ENCODE results near the gene SNX14. TPM values are rescaled to one million over a fixed set of nuclear protein-coding genes. Genes with fewer than 3 reads are reported as not detected.
"Not testable (repeated sequence)": the region's sequence is repeated elsewhere in the genome, so short reads cannot be mapped to it uniquely, and the experiment has no call there.

Gene SNX14
- total RNA-seq, 1 donor from 2014 or later = 63.2 TPM

GRCh38 chr6:85594197-85594930 lies 706 bp upstream of the SNX14 start:
- TF ChIP-seq CTCF (IDR thresholded peaks at IDR 0.05) = no peak
- no peaks in the 10 kb centered on the region for H3K9me3 ChIP-seq
- H3K27ac ChIP-seq = peak overlapping the region; percentile 95 to 96
- H3K27me3 ChIP-seq = no peaks in the 10 kb centered on the region
- no peak for DNase-seq (ENCODE audit: low spot score in 2 of 2)
- H3K4me1 ChIP-seq = peaks cover 0 to 15% of the 10 kb centered on the region in 2 donors
- peak overlapping the region; percentile 66 to 87 for H3K4me3 ChIP-seq
- no peaks in the 10 kb centered on the region for H3K36me3 ChIP-seq
- intact Hi-C loops (cut with DNase I) = loop anchor here (1.0 to 5.0 kb wide), 2 partner anchors 48 to 142 kb away; partner anchors contain the start of genes NT5E and SYNCRIP

- TF ChIP-seq CTCF (IDR thresholded peaks at IDR 0.05) = no peak
- intact Hi-C loops (cut with DNase I) = loop anchor here (5.0 kb wide), 1 partner anchor 140 kb away; the partner anchor contains the start of gene NT5E
- Histone ChIP-seq H3K4me1 (peaks cover 0 to 15% of the 10 kb centered on the region in 2 donors), H3K27ac (no peak overlapping the region), H3K27me3 (no peaks in the 10 kb centered on the region), H3K9me3 (no peaks in the 10 kb centered on the region), H3K36me3 (no peaks in the 10 kb centered on the region), H3K4me3 (peak overlapping the region; percentile 66 to 87)
- DNase-seq (ENCODE audit: low spot score in 2 of 2) = no peak
Measured at GRCh38 chr6:85592033-85592432, 1.6 kb downstream of the SNX14 start.

DNA sequence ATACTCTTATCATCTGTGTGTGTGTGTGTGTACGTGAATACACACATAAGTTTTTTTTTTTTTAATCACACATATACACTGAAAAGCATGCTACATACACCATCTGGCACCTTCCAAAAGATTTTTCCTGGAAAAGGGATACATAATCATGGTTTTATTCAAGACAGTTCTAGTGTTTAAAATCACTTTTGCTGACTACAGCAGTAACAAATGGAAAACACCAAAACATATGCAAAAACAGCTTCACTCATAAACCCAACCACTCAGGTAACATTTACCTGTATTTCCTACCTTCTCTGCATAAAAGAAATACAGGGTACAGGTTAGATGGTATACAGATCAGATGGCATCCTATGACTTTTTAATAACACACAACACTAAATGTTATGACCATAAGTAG lies 2.5 kb downstream of the SNX14 start:
- intact Hi-C loops (cut with DNase I) = loop anchor here (5.0 kb wide), 1 partner anchor 139 kb away; the partner anchor contains the start of gene NT5E
- H3K9me3 ChIP-seq = no peaks in the 10 kb centered on the region
- TF ChIP-seq CTCF (IDR thresholded peaks at IDR 0.05) = no peak
- H3K27me3 ChIP-seq = no peaks in the 10 kb centered on the region
- no peak overlapping the region for H3K27ac ChIP-seq
- no peak overlapping the region for H3K4me3 ChIP-seq
- DNase-seq (ENCODE audit: low spot score in 2 of 2) = no peak
- H3K4me1 ChIP-seq = peaks cover 0 to 15% of the 10 kb centered on the region in 2 donors
- no peaks in the 10 kb centered on the region for H3K36me3 ChIP-seq

DNA sequence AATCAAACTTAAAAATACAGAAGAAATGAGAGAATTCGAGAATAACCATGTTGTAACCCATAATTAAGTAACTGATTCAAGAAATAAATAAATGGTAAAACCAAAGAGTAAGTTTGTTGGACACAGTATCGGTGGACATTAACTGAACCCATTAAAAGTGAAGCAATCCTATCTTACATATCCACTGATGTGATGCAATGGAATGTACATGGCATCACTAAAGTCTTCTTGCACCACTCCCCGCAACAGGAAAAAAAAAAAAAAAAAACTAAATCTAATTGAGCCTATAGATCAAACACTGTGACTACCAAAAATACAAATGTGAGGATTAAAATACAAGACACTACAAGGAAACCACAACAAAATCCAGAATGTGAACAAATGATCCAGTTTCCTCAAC lies 7.9 kb downstream of the SNX14 start:
- peaks cover 4 to 22% of the 10 kb centered on the region in 2 donors for H3K9me3 ChIP-seq
- intact Hi-C loops (cut with DNase I) = no loop called here
- TF ChIP-seq CTCF (IDR thresholded peaks at IDR 0.05) = no peak
- H3K4me3 ChIP-seq = no peak overlapping the region
- no peak for DNase-seq (ENCODE audit: low spot score in 2 of 2)
- H3K27ac ChIP-seq = no peak overlapping the region
- H3K27me3 ChIP-seq = no peaks in the 10 kb centered on the region
- H3K36me3 ChIP-seq = no peaks in the 10 kb centered on the region
- no peaks in the 10 kb centered on the region for H3K4me1 ChIP-seq

DNA sequence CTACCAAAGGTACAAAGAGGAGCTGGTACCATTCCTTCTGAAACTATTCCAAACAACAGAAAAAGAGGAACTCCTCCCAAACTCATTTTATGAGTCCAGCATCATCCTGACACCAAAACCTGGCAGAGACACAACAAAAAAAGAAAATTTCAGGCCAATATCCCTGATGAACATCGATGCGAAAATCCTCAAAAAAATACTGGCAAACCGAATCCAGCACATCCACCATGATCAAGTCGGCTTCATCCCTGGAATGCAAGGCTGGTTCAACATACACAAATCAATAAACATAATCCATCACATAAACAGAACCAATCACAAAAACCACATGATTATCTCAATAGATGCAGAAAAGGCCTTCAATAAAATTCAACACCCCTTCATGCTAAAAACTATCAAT lies 10.8 kb downstream of the SNX14 start:
- H3K27me3 ChIP-seq; H3K36me3 ChIP-seq; H3K4me3 ChIP-seq; H3K27ac ChIP-seq; H3K4me1 ChIP-seq; intact Hi-C loops (cut with DNase I); DNase-seq (ENCODE audit: low spot score in 2 of 2): not testable (repeated sequence)
- H3K9me3 ChIP-seq = peaks cover 4 to 22% of the 10 kb centered on the region in 2 donors

DNA sequence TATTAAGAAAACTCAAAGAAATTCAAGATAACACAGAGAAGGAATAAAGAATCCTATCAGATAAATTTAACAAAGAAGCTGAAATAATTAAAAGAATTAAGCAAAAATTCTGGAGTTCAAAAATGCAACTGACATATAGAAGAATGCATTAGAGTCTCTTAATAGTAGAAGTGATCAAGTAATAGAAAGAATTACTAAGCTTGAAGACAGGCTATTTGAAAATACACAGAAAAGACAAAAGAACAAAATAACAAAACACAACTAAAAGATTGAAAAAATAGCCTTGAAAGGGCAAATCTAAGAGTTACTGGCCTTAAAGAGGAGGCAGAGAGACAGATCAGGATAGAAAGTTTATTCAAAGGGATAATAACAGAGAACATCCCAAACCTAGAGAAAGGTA lies 12.1 kb downstream of the SNX14 start:
- peaks cover 4 to 22% of the 10 kb centered on the region in 2 donors for H3K9me3 ChIP-seq
- H3K27ac ChIP-seq = no peak overlapping the region
- TF ChIP-seq CTCF (IDR thresholded peaks at IDR 0.05) = no peak
- DNase-seq (ENCODE audit: low spot score in 2 of 2) = no peak
- no peaks in the 10 kb centered on the region for H3K27me3 ChIP-seq
- no peaks in the 10 kb centered on the region for H3K4me1 ChIP-seq
- H3K36me3 ChIP-seq = no peaks in the 10 kb centered on the region
- H3K4me3 ChIP-seq = no peak overlapping the region
- intact Hi-C loops (cut with DNase I) = no loop called here
